ENCODE measurements around the gene STING1.

- TF ChIP-seq POLR2AphosphoS5 (IDR thresholded peaks at IDR 0.05; ENCODE audit: low read length): no peak
- TF ChIP-seq YY1 (IDR thresholded peaks at IDR 0.05; ENCODE audit: low read depth, low read length): no peak; the same call in 1 of the 2 replicates
Measured at GRCh38 chr5:139453683-139454567, 28.6 kb downstream of the STING1 start.

Measured in GM12878 (cell line).